GM18870 (cell line): ENCODE results near the gene KRT83.

Source experiments
- ATAC-seq: cut with Tn5 transposase; IDR thresholded peaks from one replicate; pipeline ENCODE4 v1.9.1; 2021; ENCODE audit warnings: moderate library complexity; ENCODE audit not compliant: unreplicated experiment

The KRT83 gene

DNA sequence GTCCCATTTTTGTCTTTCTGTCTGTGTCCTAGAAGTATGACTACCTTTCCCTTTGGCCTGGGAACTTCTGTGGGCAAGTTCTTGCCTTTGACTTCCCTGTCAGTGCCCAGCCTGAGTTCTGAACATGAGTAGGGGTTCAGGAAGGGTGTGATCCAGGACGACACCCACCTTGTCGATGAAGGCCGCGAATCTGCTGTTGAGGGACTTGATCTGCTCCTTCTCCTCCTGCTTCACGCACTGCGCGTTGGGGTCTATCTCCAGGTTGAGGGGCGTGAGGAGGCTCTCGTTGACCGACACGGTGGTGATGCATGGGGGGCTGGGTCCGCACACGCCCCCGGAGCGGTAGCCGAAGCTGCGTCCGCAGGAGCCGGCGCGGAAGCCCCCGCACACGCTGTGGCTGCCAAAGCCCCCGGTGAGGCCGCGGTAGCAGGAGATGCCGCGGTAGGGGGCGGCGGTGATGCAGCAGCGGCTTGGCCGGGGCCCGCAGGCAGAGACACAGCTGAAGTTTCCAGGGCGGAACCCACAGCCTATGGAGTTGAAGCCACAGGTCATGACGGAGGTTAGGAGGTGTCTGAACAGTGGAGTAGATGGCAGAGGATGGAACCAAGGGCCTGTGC, at the start of gene KRT83:
TSS of gene KRT83 (minus strand) at position 615 of the 617 bp plus-strand sequence. CDS start at position 552, 63 bp downstream.
- no peak for ATAC-seq

DNA sequence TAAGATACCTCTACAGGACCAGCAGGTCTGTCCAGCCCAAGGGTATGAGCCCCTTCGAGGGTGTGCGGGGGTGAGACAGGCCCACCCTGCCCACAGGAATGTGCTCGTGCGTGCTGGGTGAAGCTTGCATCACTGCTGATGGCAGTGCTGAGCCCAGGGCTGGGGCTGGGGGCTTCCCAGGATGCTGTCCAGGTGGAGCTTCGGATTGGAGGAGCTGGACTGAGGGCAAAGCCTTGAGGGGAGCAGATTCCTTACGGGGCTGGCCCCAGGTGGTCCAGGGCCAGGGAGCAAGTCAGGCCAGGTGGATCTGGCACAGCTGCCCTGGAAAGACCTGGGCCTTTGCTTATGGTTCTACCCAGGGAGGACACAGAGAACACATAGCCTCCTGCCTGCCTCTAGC, 48.6 kb upstream of the KRT83 start:
- no peak for ATAC-seq

DNA sequence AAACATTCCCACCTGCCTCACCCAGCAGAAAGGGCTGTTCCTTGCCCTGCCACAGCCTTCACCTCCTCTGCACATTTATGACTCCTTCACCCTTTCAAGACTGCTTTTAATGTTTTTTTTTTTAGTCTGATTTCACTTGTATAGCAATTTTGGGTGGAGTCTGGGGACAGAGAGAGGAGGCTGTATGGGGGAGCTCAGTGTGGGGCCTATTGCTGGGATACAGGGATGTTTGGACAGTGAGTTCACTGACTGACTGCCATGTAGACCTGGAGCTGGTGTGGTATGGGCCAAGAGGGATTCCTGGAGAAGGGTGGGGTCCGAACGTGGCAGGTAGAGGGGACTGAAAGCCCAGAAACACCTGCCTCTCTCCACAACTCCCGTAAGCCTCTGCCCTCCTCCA, 48.0 kb upstream of the KRT83 start:
- ATAC-seq, result no peak

DNA sequence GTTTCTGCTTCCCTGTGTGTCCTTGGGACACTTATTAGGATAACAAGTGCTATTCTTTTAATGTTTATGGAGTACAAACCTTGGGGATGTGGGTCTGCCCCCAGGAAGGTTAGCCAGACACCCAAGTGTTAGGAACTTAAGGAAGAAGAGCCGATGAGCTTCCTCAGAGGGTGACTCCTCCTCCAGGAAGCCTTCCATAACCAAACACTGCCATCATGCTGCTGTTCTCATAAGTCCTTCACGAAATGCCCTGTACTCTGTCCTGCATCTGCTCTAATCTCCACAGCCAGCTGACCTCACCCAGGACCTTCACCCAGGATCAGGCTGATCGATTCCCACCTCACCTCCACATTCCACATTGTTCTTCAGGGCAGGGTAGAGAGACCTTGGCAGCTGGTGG, 47.3 kb upstream of the KRT83 start:
- no peak for ATAC-seq

DNA sequence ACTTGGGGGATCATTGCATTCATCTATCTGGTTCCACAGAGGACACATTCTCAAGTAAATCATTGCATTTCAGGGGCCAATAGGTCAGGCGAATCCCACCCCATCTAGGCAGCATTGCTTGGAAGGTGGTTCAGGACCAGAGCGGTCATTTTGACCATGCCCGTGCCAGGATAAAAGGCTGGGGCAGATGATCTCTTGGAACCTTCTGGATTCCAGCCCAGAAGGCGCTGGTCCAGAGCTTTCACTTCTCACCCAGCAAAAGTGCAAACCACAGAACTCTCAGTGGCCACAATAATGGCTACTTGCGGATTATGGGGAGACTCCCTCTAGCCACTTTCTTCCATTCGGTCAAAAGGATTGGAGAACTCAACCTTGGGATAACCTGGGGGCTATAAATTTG, 46.7 kb upstream of the KRT83 start:
- no peak for ATAC-seq

DNA sequence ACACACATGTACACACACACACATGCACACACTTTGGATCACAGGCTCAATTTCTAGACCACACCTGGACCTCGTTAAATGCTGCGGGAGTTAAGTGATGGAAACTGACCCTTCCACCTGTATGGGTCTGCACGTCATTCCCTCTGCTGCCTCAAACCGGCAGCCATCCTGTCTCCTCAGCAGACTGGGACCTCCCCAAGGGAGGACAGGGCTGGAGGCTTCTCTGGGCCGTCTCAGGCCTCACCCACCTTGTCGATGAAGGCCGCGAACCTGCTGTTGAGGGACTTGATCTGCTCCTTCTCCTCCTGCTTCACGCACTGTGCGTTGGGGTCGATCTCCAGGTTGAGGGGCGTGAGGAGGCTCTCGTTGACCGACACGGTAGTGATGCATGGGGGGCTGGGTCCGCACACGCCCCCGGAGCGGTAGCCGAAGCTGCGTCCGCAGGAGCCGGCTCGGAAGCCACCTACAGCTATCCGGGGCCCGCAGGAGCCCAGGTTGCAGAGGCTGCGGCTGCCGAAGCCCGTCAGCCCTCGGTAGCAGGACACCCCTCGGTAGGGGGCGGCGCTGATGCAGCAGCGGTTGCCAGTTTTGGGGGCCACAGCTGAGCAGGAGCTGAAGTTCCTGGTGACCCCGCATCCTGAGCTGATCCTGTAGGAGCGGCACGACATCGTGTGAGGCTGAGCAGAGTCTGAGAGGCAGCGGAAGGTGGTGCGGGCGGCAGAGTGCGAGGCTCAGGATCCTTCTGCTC, 45.7 kb upstream of the KRT83 start, which contains the start of gene KRT85:
TSS of gene KRT85 (minus strand) at position 744 of the 748 bp plus-strand sequence. CDS start at position 668, 76 bp downstream.
- ATAC-seq, result no peak

DNA sequence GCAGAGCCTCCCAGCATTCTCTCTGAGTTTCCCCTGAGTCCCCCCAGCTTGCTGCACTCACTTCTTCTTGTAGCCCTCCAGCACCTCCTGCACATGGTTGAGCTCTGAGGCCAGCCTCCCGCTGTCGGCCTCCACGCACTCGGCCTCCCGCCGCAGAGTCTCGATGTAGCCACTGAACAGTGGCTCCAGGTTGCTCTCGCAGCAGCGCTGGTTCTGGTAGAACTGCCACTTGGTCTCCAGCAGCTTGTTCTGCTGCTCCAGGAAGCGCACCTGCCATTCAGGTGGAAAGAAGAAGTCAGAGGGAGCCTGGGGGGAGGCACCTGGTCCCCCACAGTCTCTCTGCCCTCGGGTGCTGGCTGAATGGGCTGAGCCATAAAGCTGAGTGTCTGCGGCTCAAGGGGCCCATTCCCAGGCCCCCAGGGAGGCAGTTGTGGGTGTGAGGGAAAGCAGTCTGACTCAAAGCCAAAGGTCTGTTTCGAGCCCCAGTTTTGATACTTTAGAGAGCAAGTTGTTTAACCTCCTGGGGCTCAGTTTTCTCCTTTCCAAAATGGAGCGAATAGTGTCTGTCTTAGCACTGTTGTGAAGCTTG, 43.8 kb upstream of the KRT83 start:
- no peak for ATAC-seq

DNA sequence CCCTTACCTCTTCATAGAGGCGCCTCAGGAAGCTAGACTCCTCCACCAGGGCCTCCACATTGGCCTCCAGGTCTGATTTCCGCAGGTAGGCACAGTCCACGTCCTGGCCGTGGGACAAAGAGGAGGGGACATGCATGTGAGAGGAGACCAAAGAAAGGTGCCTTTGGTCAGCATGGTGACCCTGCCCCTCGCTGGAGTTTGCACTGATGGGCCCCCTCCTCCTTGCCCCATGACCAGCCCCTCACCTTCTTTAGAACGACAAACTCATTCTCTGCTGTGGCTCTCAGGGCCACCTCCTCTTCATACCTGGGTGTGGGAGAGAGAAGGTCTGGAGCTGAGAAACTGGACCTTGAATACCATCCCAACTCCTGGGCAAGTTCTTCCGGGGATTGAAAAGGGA, 42.9 kb upstream of the KRT83 start:
- ATAC-seq, result no peak

DNA sequence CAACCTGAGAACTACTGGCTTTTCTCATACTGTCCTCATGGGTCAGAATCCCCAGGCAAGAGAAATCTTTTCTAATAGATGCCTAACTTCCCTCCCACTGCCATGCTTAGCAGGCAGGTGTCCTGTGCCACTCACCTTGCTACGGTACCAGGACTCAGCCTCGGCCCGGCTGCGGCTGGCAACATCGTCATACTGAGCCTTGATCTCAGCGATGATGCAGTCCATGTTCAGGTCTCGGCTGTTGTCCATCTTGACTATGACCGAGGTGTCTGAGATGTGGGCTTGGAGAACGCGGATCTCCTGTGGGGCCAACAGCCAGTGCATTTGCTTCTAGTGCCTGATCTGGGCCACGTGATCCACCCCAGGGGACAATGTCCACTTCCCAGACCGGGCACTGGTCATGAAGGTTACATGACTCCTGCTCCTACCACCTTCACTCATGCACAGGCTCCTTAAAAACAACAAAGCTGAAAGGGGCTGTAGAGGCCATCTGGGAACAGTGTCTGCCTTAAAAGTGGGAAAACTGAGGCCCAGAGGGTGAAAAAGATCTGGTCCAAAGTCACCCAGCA, 42.0 kb upstream of the KRT83 start:
- ATAC-seq, result no peak

DNA sequence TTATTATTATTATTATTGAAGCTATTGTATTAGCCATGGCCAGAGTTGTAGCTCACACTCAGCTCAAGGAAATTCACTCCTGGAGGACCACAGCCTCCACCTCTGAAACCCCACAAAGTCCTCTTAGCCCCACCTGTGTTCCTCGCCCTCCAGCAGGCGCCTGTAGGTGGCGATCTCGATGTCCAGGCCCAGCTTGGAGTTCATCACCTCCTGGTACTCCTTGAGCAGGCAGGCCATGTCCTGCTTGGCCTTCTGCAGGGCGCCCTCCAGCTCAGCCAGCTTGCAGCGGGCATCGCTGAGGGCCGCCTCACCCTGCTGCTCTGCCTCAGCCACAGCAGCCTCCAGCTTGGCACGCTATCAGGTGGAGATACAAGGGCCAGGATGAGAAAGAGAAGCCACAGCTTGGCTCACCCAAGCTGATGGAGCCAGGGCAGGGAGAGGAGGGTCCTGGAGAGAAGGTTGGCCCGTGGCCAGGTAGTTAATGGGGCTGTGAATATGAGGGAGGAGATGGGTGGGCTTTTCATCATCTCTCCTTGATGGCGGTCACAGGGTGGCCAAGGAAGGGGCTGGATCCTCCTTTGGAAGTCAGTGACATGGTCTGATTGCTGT, 41.0 kb upstream of the KRT83 start:
- ATAC-seq, result no peak

DNA sequence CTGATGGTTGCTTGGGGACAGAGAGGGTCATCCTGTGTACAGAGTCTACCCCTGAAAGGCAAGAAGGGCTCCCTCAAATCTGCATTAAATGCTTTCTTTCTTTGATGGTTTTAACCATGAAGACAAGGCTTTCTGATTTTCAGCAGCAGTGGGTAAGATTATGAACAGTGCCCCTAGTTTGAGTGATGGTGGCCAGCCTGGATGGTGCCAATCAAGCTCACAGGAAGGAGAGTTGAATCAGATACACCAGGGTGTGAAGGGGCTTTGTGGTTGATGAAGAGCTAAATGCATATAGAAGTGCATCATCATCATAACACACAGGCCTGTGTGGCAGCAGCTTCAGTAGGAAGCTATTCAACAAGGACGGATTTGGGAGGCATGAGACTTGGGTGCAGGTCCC, 40.4 kb upstream of the KRT83 start:
- no peak for ATAC-seq

DNA sequence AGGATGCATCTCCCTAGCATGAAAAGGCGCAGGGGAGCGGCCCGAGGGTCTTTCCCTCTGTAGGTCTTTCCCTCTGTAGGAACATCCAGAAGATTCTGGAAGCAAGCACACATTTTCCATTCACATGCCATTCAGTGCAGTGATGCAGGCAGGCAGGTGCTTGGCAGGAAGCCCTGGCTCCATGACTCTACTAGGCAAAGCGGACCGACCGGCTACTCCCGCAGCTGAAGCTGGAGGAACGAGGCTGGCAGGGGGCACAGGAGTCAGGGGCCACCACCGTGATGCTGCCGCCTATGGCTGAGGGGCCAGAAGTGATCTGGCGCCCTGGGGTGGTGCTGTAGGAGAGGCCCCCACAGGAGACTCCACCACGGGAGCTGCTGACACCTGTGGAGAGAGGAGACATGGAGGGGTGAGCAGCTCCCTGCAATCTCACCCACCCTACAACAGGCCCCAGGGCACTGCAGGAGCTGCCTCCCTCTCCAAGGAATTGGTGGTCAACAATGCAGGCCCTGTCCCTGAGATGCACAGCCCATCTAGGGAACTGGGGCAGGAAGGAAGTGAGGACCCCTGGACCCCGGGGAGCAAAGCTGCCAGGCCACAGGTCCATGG, 39.6 kb upstream of the KRT83 start:
- ATAC-seq, result no peak

DNA sequence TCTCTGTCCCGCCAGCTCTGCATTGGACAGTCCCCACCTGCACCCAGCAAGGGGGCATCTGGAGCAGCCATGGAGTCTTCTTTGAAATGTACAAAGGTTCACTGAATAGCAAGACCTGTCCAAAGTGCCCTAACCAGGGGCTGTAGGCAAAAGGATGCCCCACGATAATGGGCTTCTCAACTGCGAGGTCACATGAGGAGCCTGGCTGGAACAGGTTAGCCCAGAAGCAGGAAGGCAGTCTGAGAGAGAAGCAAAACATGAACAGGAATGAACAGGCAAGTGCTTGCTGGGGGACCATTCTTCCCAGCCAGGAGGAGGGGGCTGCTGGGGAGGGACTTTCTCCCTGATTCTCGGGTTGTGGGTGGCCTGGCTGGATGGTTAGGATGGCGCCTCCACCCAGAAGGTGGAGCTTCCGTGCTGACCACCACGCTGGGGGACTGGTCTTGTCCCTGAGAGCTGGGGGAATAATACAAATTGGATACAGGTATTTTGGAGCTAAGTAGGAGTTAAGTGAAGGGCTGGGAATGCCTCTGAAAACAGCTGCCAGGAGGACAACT, 39.0 kb upstream of the KRT83 start:
- ATAC-seq, result no peak

DNA sequence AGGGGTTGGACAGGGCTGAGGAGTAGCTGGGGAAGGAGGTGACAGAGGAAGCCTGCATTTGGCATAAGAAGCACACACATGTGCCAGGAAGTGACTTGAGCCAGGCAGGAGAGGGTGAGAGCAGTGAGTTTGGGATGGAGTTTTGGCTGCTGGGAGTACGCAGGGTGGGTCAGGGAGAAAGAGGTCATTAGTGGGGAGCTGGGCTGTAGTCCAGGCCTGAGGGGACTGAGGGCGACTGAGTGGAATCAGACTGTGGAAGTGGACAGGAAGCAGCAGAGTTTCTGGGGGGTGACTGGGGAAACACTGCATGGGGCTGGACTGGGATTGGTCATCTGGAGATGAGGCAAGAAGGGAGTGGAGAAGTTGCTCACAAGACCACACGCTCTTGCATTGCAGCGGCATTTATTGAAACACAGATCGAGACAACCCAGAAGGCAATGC, 38.4 kb upstream of the KRT83 start:
- no peak for ATAC-seq

DNA sequence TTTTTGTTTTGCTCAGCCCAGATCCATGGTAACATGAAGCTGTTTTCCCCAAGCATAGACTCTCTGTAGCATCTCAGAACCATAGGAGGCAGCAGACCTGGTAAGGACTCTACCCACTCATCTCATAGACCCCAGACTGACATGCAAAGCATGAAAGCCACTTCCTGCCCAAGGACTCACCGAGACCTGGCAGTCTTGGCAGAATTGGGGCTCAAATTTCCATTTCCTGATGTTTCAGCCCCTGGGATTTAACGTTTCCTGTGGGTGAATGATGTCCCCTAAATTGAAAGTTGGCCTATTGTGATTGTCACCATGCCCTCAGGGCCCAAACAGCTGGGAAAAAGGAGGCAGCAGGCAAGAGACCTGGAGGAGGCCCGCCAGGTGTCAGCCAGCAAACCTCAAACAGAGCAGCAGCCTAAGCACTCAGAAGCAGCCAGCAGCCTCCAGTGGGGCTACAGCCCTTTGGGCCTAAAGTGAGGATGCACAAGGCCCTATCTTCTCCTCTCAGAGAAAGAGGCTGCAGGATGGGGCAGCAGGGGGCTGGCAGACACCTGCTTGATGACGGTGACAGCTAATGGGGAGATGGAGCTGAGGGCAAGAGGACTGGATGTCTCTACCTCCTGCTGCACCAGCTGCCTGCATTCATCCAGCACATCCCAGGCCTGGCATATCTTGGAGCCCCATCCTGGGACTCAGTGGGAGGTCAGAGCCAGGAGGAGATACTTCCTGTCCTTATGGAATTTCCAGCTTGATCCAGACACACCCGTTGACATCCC, 37.6 kb upstream of the KRT83 start:
- ATAC-seq, result peak; percentile 82

DNA sequence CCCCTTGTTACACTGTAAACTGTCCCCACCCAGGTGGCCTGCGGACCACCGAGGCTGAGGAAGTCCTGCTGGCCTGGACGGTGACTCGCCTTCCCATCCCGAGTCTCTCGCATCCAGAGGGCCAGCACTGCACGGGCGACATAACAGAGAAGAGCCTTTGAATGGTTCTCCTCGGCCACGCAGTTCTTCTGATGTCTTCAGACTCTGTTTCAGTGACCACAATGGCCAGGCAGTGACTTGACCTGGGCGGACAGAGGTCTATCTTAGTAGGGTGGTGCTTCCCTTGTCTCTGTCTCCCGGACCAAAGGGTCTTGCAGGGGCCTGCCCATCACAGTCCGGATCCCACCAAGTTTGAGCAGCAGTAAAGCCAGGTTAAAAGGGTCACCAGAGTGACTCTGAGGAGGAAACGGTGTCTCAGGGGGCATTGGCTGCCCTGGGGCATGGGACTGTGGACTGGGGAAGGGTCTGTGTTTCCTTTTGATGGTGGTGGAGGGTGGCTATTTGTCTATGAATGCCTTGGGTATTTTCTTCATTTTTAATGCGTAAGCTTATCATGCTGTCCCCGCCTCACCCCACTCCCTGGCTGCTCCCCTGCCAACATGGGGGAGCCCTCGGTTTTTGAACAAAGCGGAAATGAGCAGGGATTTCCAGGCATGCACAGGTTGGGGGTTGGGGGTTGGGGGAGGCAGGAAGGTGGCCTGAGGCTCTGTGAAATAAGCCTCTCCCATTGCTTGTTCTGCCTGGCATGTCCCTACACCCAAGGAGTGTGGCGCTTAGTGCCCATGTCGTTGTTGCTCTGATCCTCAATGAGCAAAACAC, 35.8 kb upstream of the KRT83 start:
- ATAC-seq, result no peak

DNA sequence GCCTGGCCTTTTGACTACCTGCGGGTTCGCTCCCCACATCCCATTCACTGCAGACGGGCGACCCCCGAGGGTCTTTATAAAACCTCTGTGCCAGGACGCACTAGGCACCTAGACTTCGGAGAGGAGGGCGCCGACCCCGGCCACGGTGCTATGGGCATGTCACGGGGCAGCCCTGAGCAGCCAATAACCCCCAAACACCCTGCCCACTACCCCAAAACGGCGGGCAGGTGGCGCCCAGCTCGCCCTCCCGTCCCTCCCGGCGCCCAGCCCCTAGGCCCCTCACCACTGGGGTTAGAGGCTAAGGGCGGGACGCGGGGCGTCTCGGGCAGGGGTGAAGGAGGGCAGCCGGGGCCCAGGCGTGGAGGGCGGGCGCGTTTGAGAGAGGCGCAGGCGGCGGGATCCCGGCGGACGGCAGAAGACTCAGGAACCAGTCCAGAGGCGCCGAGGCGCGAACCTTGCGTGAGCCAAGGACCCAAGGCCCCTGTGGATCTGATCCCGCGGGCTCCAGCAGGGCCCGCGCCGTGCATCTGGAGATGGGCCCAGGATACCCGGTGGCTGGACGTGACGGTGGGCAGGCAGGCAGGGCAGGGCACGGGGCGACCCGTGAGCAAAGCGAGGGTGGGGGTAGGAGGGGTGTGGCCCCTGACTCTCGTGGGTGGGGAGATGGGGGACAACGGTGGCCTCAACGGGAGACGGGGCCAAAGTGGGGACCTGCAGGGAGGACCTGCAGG, 35.0 kb upstream of the KRT83 start:
- no peak for ATAC-seq

DNA sequence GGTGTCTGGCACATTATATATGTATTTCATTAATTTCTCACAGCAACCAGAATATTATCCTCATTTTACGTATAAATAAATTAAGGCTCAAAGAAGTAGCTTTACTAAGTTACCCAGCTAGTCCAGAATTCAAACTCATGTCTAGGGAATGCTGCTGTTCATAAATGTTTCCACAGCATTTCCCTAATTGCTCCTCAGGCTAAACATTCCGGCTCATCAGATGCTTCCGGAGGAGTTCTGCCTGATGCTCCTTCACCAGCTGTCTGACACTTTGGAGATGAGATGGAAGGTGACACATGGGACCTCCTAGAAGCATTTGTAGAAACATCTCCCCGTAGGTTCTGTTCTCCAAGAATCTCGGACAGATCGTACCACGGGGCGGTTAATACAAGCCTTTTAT, 34.0 kb upstream of the KRT83 start:
- no peak for ATAC-seq
